IPS-18a (cell line): ENCODE data around the gene PARN.

ENCODE experiments used
- H3K27ac ChIP-seq: one replicate; pipeline ENCODE4 v1.5.1; 2013; ENCODE audit warnings: low read length
- H3K27me3 ChIP-seq: one replicate; pipeline ENCODE4 v1.6.1; 2013; ENCODE audit warnings: mild to moderate bottlenecking, low read length; ENCODE audit not compliant: control insufficient read depth, insufficient read depth
- H3K36me3 ChIP-seq: one replicate; pipeline ENCODE4 v1.6.1; 2013; ENCODE audit warnings: low read depth, low read length; ENCODE audit not compliant: control insufficient read depth
- H3K4me1 ChIP-seq: one replicate; pipeline ENCODE4 v1.6.1; 2013; ENCODE audit warnings: low read depth, low read length; ENCODE audit not compliant: control insufficient read depth
- H3K4me3 ChIP-seq: one replicate; pipeline ENCODE4 v1.5.1; 2013; ENCODE audit warnings: low read length
- H3K9ac ChIP-seq: one replicate; pipeline ENCODE4 v1.6.1; 2013; ENCODE audit warnings: mild to moderate bottlenecking, low read length, moderate library complexity
- H3K9me3 ChIP-seq: one replicate; pipeline ENCODE4 v1.6.1; 2013; ENCODE audit warnings: low read depth, low read length; ENCODE audit not compliant: control insufficient read depth

PARN gene

GRCh38 chr16:14520753-14521152 is 109.3 kb downstream of the PARN start:
- Histone ChIP-seq H3K4me3 (no peak overlapping the region), H3K36me3 (no peaks in the 10 kb centered on the region), H3K9me3 (no peaks in the 10 kb centered on the region), H3K4me1 (peaks cover 41% of the 10 kb centered on the region), H3K27ac (no peak overlapping the region), H3K27me3 (no peaks in the 10 kb centered on the region), H3K9ac (no peak overlapping the region)

DNA sequence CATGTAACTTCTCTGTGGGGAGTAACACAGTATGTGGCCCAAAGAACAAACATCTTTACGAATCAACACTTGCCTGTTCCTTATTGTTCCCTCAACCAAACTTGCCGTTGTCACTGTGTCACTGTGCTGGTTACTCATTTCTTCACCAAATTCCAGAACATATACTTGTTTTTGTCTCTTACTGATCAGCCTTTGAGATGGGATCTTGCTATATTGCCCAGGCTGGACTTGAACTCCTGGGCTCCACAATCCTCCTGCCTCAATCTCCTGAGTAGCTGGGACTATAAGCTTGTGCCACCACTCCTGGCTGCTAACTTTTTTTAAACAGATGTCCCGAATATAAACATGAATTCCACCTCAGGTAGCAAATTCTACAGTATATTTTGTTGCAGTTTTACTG is 115.1 kb downstream of the PARN start:
- no peaks in the 10 kb centered on the region for H3K27me3 ChIP-seq
- H3K36me3 ChIP-seq: no peaks in the 10 kb centered on the region
- no peaks in the 10 kb centered on the region for H3K9me3 ChIP-seq
- H3K27ac ChIP-seq: no peak overlapping the region
- no peak overlapping the region for H3K9ac ChIP-seq
- no peak overlapping the region for H3K4me3 ChIP-seq
- H3K4me1 ChIP-seq: peaks cover 14% of the 10 kb centered on the region

DNA sequence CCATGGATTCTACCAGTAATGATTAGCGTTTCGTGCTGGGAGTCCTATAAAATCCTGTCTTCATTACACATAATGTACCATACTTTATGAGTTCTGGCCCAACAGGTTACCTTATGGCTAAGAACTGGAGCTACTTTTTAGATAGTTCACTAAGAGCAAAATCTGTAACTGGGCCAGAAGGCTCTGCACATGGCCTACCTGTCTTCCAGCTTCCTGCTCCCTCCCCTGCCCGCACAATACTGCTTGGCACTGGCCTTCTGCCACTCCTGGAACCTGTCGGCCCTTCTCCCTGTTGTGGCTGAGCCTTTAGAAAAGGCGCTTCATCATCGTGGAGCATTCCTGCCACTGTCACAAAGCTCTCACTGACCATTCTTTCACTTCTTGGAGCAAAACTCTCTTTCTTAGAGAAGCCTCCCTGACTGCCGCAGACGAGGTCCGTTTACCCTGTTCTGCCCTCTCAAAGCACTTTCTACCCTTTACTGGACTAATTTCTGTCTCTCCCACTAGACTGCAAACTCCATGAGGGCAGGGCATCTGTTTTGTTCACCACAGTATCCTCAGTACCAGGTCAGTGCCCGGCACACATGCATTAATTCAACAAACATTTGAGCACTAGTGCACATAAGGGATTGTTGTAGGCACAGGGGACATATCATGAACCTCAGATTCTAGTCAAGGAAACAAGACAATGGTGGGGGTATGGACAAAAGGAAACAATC is 116.5 kb downstream of the PARN start:
- H3K9me3 ChIP-seq: no peaks in the 10 kb centered on the region
- H3K4me3 ChIP-seq: no peak overlapping the region
- no peaks in the 10 kb centered on the region for H3K36me3 ChIP-seq
- no peak overlapping the region for H3K27ac ChIP-seq
- H3K9ac ChIP-seq: no peak overlapping the region
- H3K4me1 ChIP-seq: peaks cover 19% of the 10 kb centered on the region
- H3K27me3 ChIP-seq: no peaks in the 10 kb centered on the region

GRCh38 chr16:14511800-14512135 is 118.3 kb downstream of the PARN start:
- Histone ChIP-seq H3K9me3 (no peaks in the 10 kb centered on the region), H3K4me3 (no peak overlapping the region), H3K9ac (no peak overlapping the region), H3K4me1 (peaks cover 19% of the 10 kb centered on the region), H3K27ac (no peak overlapping the region), H3K27me3 (no peaks in the 10 kb centered on the region), H3K36me3 (no peaks in the 10 kb centered on the region)

DNA sequence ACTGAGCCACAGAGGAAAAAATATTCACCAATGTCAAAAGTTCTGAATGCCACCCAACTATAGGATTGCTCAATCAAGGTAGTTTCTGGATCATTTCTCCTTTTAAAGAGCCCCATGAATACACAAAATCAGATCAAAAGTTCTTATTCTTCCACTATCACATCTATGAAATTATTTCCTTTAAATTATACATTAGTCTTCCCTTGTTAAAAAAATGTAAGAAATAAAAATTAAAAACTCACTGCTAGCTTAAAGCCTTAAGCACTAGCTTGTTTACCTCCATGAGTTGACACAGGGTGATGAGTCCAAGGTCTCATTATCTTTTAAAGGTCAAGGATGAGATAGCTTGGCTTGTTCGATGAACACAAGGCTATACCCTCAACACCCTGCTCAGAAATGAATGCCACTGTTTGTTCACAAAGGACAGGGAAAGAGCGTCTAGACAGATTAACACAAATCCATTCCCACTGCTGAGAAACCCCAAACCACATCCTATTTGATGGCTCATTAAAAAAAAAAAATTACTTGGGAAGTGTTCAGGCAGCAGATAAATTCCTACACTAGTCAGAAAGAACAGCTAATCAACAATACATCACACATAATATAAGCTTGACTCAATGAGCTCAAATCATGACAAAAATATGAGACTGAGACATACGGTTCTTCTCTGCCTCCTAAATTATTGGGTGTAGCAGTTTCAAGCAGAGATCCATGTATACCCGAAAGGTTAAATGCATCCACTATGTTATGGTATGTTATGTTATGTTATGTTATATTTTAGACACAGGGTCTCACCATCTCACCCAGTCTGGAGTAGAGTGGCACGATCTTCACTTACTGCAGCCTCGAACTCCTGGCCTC is 118.9 kb downstream of the PARN start:
- H3K4me1 ChIP-seq: peaks cover 19% of the 10 kb centered on the region
- H3K27ac ChIP-seq: no peak overlapping the region
- no peak overlapping the region for H3K4me3 ChIP-seq
- H3K9me3 ChIP-seq: no peaks in the 10 kb centered on the region
- no peak overlapping the region for H3K9ac ChIP-seq
- no peaks in the 10 kb centered on the region for H3K36me3 ChIP-seq
- H3K27me3 ChIP-seq: no peaks in the 10 kb centered on the region

GRCh38 chr16:14510581-14510938 is 119.5 kb downstream of the PARN start:
- H3K9me3 ChIP-seq: no peaks in the 10 kb centered on the region
- no peaks in the 10 kb centered on the region for H3K36me3 ChIP-seq
- H3K4me1 ChIP-seq: peaks cover 19% of the 10 kb centered on the region
- no peak overlapping the region for H3K27ac ChIP-seq
- H3K4me3 ChIP-seq: no peak overlapping the region
- H3K27me3 ChIP-seq: no peaks in the 10 kb centered on the region
- H3K9ac ChIP-seq: no peak overlapping the region

DNA sequence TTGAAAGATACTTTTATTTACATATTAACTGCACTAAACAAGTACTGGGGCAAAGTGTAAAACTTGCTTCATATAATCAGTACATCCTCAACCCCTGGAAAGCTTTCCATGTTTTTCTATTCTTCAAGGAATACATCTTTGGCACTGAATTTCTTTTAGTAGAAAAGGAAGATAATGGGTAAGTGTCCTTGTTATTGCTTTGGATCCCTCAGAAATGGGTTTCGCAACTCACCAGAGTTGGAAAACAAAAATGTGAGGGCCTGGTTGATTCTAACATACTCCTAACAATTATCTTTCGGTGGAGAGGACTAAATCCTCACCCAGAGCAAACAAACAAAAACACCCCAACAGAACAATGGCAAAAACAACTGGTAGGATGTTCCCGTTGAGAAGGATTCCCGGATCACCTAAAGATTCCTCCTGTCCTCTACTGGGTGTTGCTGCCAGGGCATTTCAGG is 120.4 kb downstream of the PARN start:
- Histone ChIP-seq H3K27ac (no peak overlapping the region), H3K9me3 (no peaks in the 10 kb centered on the region), H3K4me3 (no peak overlapping the region), H3K4me1 (peaks cover 19% of the 10 kb centered on the region), H3K27me3 (no peaks in the 10 kb centered on the region), H3K9ac (no peak overlapping the region), H3K36me3 (no peaks in the 10 kb centered on the region)

GRCh38 chr16:14509055-14509454 is 121.0 kb downstream of the PARN start:
- Histone ChIP-seq H3K4me1 (peaks cover 19% of the 10 kb centered on the region), H3K27me3 (no peaks in the 10 kb centered on the region), H3K36me3 (no peaks in the 10 kb centered on the region), H3K27ac (no peak overlapping the region), H3K9me3 (no peaks in the 10 kb centered on the region), H3K4me3 (no peak overlapping the region), H3K9ac (no peak overlapping the region)

DNA sequence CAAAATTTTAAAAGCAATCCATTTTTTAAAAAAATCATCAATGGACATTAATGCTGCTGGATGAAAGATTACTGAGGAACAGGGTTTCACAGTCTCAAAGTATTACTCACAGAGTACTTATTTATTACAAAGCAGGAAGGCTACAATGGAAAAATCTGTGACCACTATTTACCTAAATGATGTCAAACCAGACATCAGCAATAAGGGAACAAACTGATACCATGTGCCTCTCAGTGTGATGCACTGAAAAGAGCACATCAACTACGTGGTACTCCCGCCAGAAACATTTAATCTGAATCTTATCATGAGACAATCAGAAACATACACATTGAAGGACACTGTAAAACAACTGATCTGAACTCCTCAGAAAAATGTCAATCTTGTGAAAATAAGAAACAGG is 124.2 kb downstream of the PARN start:
- no peaks in the 10 kb centered on the region for H3K27me3 ChIP-seq
- no peaks in the 10 kb centered on the region for H3K36me3 ChIP-seq
- peaks cover 40% of the 10 kb centered on the region for H3K4me1 ChIP-seq
- H3K4me3 ChIP-seq: no peak overlapping the region
- no peak overlapping the region for H3K27ac ChIP-seq
- no peak overlapping the region for H3K9ac ChIP-seq
- H3K9me3 ChIP-seq: no peaks in the 10 kb centered on the region

DNA sequence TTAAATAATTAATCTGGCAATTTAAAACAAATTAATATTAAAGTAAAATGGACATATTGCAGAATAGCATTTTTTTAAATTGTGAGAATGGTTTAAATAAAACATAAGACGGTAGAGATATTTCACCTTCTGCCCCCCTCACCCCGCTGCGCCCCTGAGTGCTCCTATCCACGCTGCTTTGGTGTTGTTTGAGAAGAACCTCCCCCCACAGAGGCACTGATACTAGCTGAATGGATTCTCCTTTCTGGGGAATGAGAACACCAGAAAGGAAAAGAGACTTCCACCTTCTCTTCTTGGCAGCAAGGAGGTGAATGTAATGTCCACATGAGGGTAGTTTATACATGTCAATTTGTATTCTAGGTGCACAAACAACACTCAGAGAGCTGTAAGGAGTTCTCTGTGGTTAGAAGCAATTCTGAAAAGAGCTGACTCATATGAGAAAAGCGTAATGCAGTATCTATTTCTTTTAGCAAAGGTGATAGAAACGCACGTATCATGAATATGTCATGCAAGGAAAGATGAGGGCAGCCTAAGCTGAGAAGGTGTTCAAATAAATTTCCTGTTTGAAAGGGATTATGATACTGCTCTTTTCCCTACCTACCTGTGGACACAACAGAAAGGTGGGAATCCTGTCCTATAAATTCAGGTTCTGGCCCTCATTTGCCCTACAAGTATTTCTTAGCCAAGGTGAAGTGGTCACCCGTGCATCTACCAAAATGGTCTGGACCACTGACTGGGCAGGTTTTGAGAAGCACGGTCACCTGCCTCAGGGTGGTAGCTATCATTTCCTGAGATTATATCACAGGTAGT is 126.9 kb downstream of the PARN start:
- H3K9ac ChIP-seq: no peak overlapping the region
- H3K4me1 ChIP-seq: peaks cover 34% of the 10 kb centered on the region
- no peaks in the 10 kb centered on the region for H3K9me3 ChIP-seq
- H3K27ac ChIP-seq: no peak overlapping the region
- no peaks in the 10 kb centered on the region for H3K27me3 ChIP-seq
- no peaks in the 10 kb centered on the region for H3K36me3 ChIP-seq
- H3K4me3 ChIP-seq: no peak overlapping the region

GRCh38 chr16:14502256-14502875 is 127.7 kb downstream of the PARN start:
- peak overlapping the region; percentile 2 for H3K27ac ChIP-seq
- peaks cover 34% of the 10 kb centered on the region for H3K4me1 ChIP-seq
- H3K4me3 ChIP-seq: no peak overlapping the region
- no peaks in the 10 kb centered on the region for H3K9me3 ChIP-seq
- H3K27me3 ChIP-seq: no peaks in the 10 kb centered on the region
- H3K9ac ChIP-seq: peak overlapping the region; percentile 21
- H3K36me3 ChIP-seq: no peaks in the 10 kb centered on the region
